Measurements from ENCODE around the gene MED27. TPM values are rescaled to one million over a fixed set of nuclear protein-coding genes. Genes with fewer than 3 reads are reported as not detected.

The MED27 gene
- total RNA-seq, 1 donor from 2014 or later = 17.7 TPM

- Histone ChIP-seq H3K4me1 (peaks cover 16% of the 10 kb centered on the region), H3K27me3 (no peaks in the 10 kb centered on the region), H3K27ac (no peak overlapping the region), H3K4me3 (no peak overlapping the region), H3K9me3 (no peaks in the 10 kb centered on the region), H3K36me3 (no peaks in the 10 kb centered on the region)
- intact Hi-C loops (cut with DNase I) = no loop called here
- DNase-seq (ENCODE audit: extremely low spot score in 2 of 2) = no peak
- TF ChIP-seq POLR2A (IDR thresholded peaks at IDR 0.05) = no peak
- TF ChIP-seq, protein P1, sequence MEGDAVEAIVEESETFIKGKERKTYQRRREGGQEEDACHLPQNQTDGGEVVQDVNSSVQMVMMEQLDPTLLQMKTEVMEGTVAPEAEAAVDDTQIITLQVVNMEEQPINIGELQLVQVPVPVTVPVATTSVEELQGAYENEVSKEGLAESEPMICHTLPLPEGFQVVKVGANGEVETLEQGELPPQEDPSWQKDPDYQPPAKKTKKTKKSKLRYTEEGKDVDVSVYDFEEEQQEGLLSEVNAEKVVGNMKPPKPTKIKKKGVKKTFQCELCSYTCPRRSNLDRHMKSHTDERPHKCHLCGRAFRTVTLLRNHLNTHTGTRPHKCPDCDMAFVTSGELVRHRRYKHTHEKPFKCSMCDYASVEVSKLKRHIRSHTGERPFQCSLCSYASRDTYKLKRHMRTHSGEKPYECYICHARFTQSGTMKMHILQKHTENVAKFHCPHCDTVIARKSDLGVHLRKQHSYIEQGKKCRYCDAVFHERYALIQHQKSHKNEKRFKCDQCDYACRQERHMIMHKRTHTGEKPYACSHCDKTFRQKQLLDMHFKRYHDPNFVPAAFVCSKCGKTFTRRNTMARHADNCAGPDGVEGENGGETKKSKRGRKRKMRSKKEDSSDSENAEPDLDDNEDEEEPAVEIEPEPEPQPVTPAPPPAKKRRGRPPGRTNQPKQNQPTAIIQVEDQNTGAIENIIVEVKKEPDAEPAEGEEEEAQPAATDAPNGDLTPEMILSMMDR (IDR thresholded peaks at IDR 0.05) = no peak
- no peak for TF ChIP-seq POLR2AphosphoS5 (IDR thresholded peaks at IDR 0.05; ENCODE audit: insufficient read depth in 1 of 2, low read depth in 1 of 2)
These were observed 59.4 kb downstream of the MED27 start for GRCh38 chr9:132020272-132020671.

DNA sequence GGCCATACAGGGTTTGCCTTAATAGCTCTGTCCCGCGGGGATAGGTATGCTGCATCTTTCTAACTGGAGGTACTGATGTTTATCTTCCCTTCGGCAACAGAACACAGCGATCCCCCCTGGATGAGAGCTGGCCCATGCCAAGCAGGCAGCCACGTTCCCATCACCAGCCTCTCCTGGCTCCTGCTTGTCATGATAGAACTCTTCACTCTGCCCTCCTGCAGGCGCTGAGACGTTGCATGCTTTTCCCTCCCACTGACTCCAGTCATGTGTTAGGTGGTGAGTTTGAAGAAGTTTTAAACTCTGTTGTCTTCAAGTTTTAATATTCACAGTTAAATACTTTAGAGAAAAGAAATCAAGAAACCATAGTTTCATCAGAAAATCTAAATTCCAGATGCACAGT is 60.0 kb downstream of the MED27 start:
- Histone ChIP-seq H3K27me3 (no peaks in the 10 kb centered on the region), H3K4me1 (peaks cover 21% of the 10 kb centered on the region), H3K9me3 (no peaks in the 10 kb centered on the region), H3K4me3 (no peak overlapping the region), H3K27ac (no peak overlapping the region), H3K36me3 (no peaks in the 10 kb centered on the region)
- DNase-seq (ENCODE audit: extremely low spot score in 2 of 2) = no peak
- no peak for TF ChIP-seq POLR2A (IDR thresholded peaks at IDR 0.05)
- TF ChIP-seq, protein P1 (IDR thresholded peaks at IDR 0.05) = no peak
- intact Hi-C loops (cut with DNase I) = no loop called here

- no peak overlapping the region for H3K4me3 ChIP-seq
- no peaks in the 10 kb centered on the region for H3K27me3 ChIP-seq
- TF ChIP-seq, protein P1 (IDR thresholded peaks at IDR 0.05) = no peak
- TF ChIP-seq POLR2AphosphoS5 (IDR thresholded peaks at IDR 0.05; ENCODE audit: insufficient read depth in 1 of 2, low read depth in 1 of 2) (no peak), POLR2A (IDR thresholded peaks at IDR 0.05) (no peak)
- no peaks in the 10 kb centered on the region for H3K9me3 ChIP-seq
- H3K27ac ChIP-seq = no peak overlapping the region
- H3K4me1 ChIP-seq = peaks cover 27% of the 10 kb centered on the region
- intact Hi-C loops (cut with DNase I) = no loop called here
- no peaks in the 10 kb centered on the region for H3K36me3 ChIP-seq
- DNase-seq (ENCODE audit: extremely low spot score in 2 of 2) = no peak
These were observed 60.7 kb downstream of the MED27 start for GRCh38 chr9:132018957-132019405.

GRCh38 chr9:132016456-132016855 is 63.2 kb downstream of the MED27 start:
- intact Hi-C loops (cut with DNase I) = no loop called here
- Histone ChIP-seq H3K36me3 (no peaks in the 10 kb centered on the region), H3K4me3 (no peak overlapping the region), H3K9me3 (no peaks in the 10 kb centered on the region), H3K27ac (no peak overlapping the region), H3K4me1 (peaks cover 15% of the 10 kb centered on the region), H3K27me3 (no peaks in the 10 kb centered on the region)
- no peak for DNase-seq (ENCODE audit: extremely low spot score in 2 of 2)
- no peak for TF ChIP-seq POLR2A (IDR thresholded peaks at IDR 0.05)
- TF ChIP-seq POLR2AphosphoS5 (IDR thresholded peaks at IDR 0.05; ENCODE audit: insufficient read depth in 1 of 2, low read depth in 1 of 2) = no peak
- TF ChIP-seq, protein P1 (IDR thresholded peaks at IDR 0.05) = no peak

- DNase-seq (ENCODE audit: extremely low spot score in 2 of 2) = no peak
- TF ChIP-seq POLR2A (IDR thresholded peaks at IDR 0.05) = no peak
- no peak for TF ChIP-seq POLR2AphosphoS5 (IDR thresholded peaks at IDR 0.05; ENCODE audit: insufficient read depth in 1 of 2, low read depth in 1 of 2)
- TF ChIP-seq, protein P1 (IDR thresholded peaks at IDR 0.05) = no peak
- Histone ChIP-seq H3K4me1 (peaks cover 13% of the 10 kb centered on the region), H3K9me3 (no peaks in the 10 kb centered on the region), H3K4me3 (no peak overlapping the region), H3K27ac (no peak overlapping the region), H3K27me3 (no peaks in the 10 kb centered on the region), H3K36me3 (no peaks in the 10 kb centered on the region)
- intact Hi-C loops (cut with DNase I) = no loop called here
These were observed 63.8 kb downstream of the MED27 start for GRCh38 chr9:132015866-132016265.
